C4-2B (cell line): ENCODE measurements around the gene IKZF1.

Experiments
- H3K27ac ChIP-seq: fragments of 450-650 bp; 2 replicates; pipeline ENCODE4 v1.5.1; 2017
- ZFX ChIP-seq: fragments of 450-650 bp; IDR thresholded peaks from 2 replicates; pipeline ENCODE4 v1.6.1; 2017
- TF ChIP-seq, protein P1 (sequence below): fragments of 450-650 bp; conservative IDR thresholded peaks from 2 replicates; pipeline ENCODE4 v1.5.1; 2017; ENCODE audit warnings: mild to moderate bottlenecking

Gene IKZF1

DNA sequence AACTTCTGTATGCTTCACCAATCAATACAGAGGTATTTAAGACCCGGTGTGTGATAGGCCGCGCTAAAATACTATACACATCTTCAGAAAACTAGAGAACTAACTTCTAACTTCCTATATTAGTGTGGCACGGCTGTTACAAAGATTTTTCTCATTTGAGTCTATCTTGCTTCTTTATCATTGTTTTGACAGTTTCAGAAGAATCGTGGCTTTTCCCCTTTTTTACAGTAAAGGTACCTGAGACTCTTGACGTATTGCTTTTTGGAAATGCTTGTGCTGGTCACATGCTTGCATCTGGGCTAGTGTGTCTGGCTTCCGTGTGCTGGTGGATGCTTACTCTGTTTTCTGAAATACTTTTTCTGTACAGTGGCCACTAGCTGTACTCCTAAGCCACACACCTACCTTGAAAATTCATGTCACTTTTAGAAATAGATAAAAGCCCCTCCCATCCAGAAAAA, 12.7 kb downstream of the IKZF1 start:
- TF ChIP-seq, protein P1, sequence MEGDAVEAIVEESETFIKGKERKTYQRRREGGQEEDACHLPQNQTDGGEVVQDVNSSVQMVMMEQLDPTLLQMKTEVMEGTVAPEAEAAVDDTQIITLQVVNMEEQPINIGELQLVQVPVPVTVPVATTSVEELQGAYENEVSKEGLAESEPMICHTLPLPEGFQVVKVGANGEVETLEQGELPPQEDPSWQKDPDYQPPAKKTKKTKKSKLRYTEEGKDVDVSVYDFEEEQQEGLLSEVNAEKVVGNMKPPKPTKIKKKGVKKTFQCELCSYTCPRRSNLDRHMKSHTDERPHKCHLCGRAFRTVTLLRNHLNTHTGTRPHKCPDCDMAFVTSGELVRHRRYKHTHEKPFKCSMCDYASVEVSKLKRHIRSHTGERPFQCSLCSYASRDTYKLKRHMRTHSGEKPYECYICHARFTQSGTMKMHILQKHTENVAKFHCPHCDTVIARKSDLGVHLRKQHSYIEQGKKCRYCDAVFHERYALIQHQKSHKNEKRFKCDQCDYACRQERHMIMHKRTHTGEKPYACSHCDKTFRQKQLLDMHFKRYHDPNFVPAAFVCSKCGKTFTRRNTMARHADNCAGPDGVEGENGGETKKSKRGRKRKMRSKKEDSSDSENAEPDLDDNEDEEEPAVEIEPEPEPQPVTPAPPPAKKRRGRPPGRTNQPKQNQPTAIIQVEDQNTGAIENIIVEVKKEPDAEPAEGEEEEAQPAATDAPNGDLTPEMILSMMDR: no peak
- TF ChIP-seq ZFX: no peak
- H3K27ac ChIP-seq: no peak overlapping the region

DNA sequence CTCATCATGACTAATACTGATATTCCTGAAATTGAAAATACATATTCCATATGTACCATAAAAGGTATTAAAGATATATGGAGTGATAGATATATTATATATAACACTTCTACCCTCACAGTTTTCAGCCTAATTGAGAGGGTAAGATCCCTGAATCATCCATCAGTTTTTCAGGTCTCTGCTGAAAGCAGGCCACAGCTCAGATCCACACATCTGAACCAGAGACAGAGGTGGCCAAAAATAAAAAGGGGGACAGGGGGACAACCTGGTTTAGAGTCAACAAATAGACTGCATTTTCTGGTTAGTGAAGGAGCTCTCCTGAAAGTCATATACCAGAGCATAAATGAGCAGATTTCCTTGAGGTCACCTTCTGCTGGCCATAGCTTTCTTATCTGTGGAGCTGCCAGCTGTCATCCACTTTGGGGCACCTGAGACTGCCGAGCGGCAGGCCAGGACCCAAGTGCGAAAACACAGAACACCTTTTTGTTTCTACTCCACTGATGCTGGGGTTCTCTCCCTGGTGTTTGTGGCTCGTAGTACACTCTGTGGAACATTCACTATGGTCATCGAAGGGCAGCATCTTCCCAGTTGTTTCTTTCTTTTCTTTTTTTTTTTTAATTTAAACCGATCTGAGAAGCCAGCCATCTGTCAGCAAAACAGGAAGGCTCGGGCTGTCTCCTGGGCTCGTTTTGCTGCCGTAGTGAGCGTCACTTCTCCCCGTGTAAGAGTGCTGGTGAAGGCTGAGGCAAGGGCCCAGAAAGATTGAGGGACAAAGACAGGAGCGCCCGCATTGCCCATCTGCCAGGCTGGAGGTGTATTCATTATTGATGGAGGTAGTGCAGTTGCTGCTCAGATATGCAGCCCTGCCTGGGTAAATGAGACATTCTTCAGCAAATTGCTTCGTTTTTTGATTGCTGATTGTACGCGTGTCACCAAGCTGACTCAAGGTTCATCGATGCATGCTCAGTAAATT, 13.5 kb downstream of the IKZF1 start:
- TF ChIP-seq, protein P1: no peak
- no peak for TF ChIP-seq ZFX
- H3K27ac ChIP-seq: no peak overlapping the region

DNA sequence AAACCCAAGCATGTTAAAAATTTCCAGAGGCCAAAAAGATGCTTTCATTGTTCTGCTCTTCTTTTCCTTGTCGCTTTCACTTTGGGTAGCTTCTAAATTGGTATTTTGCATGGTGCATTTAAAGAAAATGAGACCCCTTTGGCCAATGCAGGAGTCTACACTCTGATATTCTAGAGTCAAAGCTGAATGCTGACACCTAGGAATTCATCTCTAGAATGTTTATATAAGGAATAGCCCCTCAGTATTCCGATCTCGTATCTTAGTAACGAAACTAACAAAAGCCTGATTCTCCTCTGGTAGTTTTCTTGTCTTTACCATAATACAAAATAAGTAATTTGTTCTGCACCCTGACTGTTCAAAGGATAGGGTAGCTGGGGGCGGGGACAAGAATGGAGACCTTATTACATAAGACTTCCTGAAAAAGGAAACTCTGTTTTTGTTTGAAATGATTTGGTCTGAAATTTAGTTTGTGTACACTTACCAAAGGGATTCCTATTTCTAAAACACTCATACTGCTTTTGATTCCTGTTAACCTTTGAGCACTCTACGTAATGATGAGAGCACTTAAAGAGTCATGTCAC, 17.1 kb downstream of the IKZF1 start:
- no peak overlapping the region for H3K27ac ChIP-seq

DNA sequence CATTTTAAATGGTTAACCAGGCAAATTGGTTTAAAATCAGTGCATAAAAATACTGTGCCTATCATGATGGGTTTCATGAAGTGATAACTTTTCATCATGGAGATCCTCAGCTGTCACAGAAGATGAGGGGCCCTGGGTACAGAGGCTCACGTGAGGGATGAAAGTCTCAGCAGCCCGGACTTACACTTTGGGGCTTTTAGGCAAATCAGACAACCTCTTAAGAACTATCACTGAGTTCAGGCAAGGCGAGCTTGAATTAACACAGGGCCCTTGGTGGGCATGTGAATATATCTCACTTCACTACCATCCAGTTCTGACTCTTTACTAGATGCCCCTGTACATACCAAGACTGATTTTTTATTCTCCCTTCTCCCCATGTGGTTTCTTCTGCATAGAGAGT, 19.6 kb downstream of the IKZF1 start:
- no peak overlapping the region for H3K27ac ChIP-seq
- TF ChIP-seq, protein P1: no peak
- TF ChIP-seq ZFX: no peak

More for the DNA sequence above, 17.1 kb downstream of the IKZF1 start:
- TF ChIP-seq ZFX: no peak
- TF ChIP-seq, protein P1: no peak

DNA sequence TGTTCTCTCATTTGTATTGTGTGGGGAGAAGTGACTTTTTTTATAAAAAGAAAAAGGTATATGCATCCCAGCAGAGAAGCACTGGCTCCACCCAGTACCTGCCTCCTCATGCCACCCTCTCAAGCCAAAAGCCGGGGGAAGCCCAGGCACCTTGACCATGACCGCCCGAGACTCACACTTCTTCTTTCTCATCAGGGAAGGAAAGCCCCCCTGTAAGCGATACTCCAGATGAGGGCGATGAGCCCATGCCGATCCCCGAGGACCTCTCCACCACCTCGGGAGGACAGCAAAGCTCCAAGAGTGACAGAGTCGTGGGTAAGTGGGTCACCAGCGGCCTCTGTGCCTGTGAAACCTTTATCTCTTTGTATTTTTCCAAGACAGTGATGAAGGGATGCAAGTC, 22.9 kb downstream of the IKZF1 start:
- no peak overlapping the region for H3K27ac ChIP-seq
- TF ChIP-seq ZFX: no peak
- TF ChIP-seq, protein P1: no peak

DNA sequence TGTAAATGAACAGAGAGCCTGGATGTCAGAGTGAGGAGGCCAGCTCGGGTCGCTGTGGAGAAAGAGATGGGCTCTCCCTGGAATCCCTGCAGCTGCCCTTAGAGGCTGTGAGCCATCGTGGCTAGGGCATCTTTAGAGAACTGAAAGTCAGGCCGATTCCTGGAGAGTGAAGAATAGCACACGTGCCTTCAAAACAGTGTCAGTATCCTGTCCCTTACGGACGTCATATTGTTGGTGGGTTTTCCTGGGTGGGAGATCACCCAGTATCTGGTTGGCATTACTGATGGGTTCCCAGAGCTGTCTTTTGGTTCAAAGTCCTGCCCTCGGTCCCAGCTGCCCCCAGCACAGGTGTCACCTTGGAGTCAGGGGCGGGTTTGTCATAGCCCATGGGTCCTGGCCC, 25.3 kb downstream of the IKZF1 start:
- no peak for TF ChIP-seq ZFX
- TF ChIP-seq, protein P1: no peak

DNA sequence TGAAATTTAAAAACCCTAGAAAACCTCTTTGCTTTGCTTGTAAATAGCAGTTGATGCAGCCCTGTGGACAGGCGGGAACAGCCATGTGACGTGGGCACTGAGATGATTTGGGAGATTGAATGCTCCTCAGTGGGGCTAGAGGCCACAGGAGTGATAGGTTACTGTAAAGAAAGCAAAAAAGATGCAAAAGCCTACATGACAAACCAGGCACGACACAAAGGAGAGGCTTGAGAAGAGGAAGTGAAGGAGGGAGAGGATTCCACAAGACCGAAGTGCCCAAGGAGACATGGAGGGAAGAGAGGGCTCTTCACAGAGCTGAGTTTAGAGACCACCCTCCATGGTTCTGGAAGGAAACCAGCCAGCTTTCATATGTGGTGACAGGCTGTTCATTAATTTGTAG, 25.7 kb downstream of the IKZF1 start:
- TF ChIP-seq, protein P1: no peak
- no peak for TF ChIP-seq ZFX
- no peak overlapping the region for H3K27ac ChIP-seq

More for the DNA sequence above, 25.3 kb downstream of the IKZF1 start:
- no peak overlapping the region for H3K27ac ChIP-seq
